ENCODE results near the gene STARD13. TPM values are rescaled to one million over a fixed set of nuclear protein-coding genes. Genes with fewer than 3 reads are reported as not detected.
"Not testable (repeated sequence)": the region's sequence is repeated elsewhere in the genome, so short reads cannot be mapped to it uniquely, and the experiment has no call there.

The STARD13 gene
- total RNA-seq, 4 donors from 2014 or later, result 9.5 to 33.9 (median 30.3) TPM

- H3K9me3 ChIP-seq, result no peaks in the 10 kb centered on the region
- no peak overlapping the region for H3K27ac ChIP-seq
- H3K4me3 ChIP-seq, result no peak overlapping the region
- no peaks in the 10 kb centered on the region for H3K36me3 ChIP-seq
- H3K4me1 ChIP-seq, result no peaks in the 10 kb centered on the region
- no peak for DNase-seq
- TF ChIP-seq POLR2A (IDR thresholded peaks at IDR 0.05) (no peak), CTCF (IDR thresholded peaks at IDR 0.05) (no peak)
- no peaks in the 10 kb centered on the region for H3K27me3 ChIP-seq
Observed at GRCh38 chr13:33244210-33244906, 41.2 kb downstream of the STARD13 start.

- H3K27ac ChIP-seq, result no peak overlapping the region
Observed at GRCh38 chr13:33242984-33243617, 42.5 kb downstream of the STARD13 start.

GRCh38 chr13:33242372-33242771 is 43.2 kb downstream of the STARD13 start:
- not testable (repeated sequence) for H3K36me3 ChIP-seq, H3K4me1 ChIP-seq, DNase-seq, H3K27ac ChIP-seq, H3K4me3 ChIP-seq, H3K9me3 ChIP-seq, H3K27me3 ChIP-seq

More at GRCh38 chr13:33242984-33243617, 42.5 kb downstream of the STARD13 start:
- no peak for TF ChIP-seq CTCF (IDR thresholded peaks at IDR 0.05)
- no peak for TF ChIP-seq POLR2A (IDR thresholded peaks at IDR 0.05)
- DNase-seq, result no peak
- Histone ChIP-seq H3K4me3 (no peak overlapping the region), H3K9me3 (no peaks in the 10 kb centered on the region), H3K36me3 (no peaks in the 10 kb centered on the region), H3K27me3 (no peaks in the 10 kb centered on the region), H3K4me1 (no peaks in the 10 kb centered on the region)

GRCh38 chr13:33236021-33236420 is 49.5 kb downstream of the STARD13 start:
- peak overlapping the region in 1 of 4 donors; percentile 36 for H3K27ac ChIP-seq
- no peak for DNase-seq
- no peak overlapping the region for H3K4me3 ChIP-seq
- H3K4me1 ChIP-seq, result no peaks in the 10 kb centered on the region
- H3K27me3 ChIP-seq, result no peaks in the 10 kb centered on the region
- no peaks in the 10 kb centered on the region for H3K36me3 ChIP-seq
- TF ChIP-seq POLR2A (IDR thresholded peaks at IDR 0.05) (no peak), CTCF (IDR thresholded peaks at IDR 0.05) (no peak)
- H3K9me3 ChIP-seq, result peaks cover 0 to 6% (median 0%) of the 10 kb centered on the region in 4 donors

- H3K36me3 ChIP-seq, result no peaks in the 10 kb centered on the region
- peaks cover 0 to 6% (median 0%) of the 10 kb centered on the region in 4 donors for H3K9me3 ChIP-seq
- H3K27me3 ChIP-seq, result no peaks in the 10 kb centered on the region
- no peak overlapping the region for H3K4me3 ChIP-seq
- TF ChIP-seq CTCF (IDR thresholded peaks at IDR 0.05), result no peak
- TF ChIP-seq POLR2A (IDR thresholded peaks at IDR 0.05), result no peak
- no peak for DNase-seq
- no peaks in the 10 kb centered on the region for H3K4me1 ChIP-seq
- H3K27ac ChIP-seq, result peak overlapping the region in 1 of 4 donors; percentile 36
Observed at GRCh38 chr13:33235564-33235963, 50.0 kb downstream of the STARD13 start.

- Histone ChIP-seq H3K9me3 (peaks cover 0 to 6% (median 0%) of the 10 kb centered on the region in 4 donors), H3K27me3 (no peaks in the 10 kb centered on the region), H3K36me3 (no peaks in the 10 kb centered on the region), H3K27ac (no peak overlapping the region), H3K4me1 (peaks cover 0 to under 1% (median 0%) of the 10 kb centered on the region in 4 donors), H3K4me3 (no peak overlapping the region)
- TF ChIP-seq CTCF (IDR thresholded peaks at IDR 0.05) (no peak), POLR2A (IDR thresholded peaks at IDR 0.05) (no peak)
- DNase-seq, result no peak
Observed at GRCh38 chr13:33235078-33235477, 50.5 kb downstream of the STARD13 start.
